Measurements from ENCODE around the gene ADAMTSL2.

ADAMTSL2 gene

GRCh38 chr9:133604214-133604613, 69.7 kb downstream of the ADAMTSL2 start:
- H3K18ac ChIP-seq (ENCODE audit: low read depth in 1 of 2, low read length in 2 of 2) = no peak overlapping the region
- no peak overlapping the region for H3K14ac ChIP-seq (ENCODE audit: low read length in 2 of 2)
- no peak overlapping the region for H4K91ac ChIP-seq (ENCODE audit: low read length)
- H3K9me3 ChIP-seq (ENCODE audit: control insufficient read depth, low read length) = no peaks in the 10 kb centered on the region
- H2BK5ac ChIP-seq (ENCODE audit: low read depth, low read length, poor library complexity, severe bottlenecking) = no peak overlapping the region
- no peak overlapping the region for H2BK120ac ChIP-seq (ENCODE audit: low read depth, low read length)
- H4K8ac ChIP-seq (ENCODE audit: low read length) = no peak overlapping the region
- H3K27me3 ChIP-seq (ENCODE audit: control insufficient read depth in 1 of 2, insufficient read depth in 1 of 2, low read length in 2 of 2) = peaks cover 63 to 87% of the 10 kb centered on the region in 2 experiments
- no peak overlapping the region for H3K4me2 ChIP-seq (ENCODE audit: low read length, poor library complexity, severe bottlenecking)
- H3K79me1 ChIP-seq (replicated peaks; ENCODE audit: low read length, poor library complexity, severe bottlenecking) = no peaks in the 10 kb centered on the region
- H3K23ac ChIP-seq (ENCODE audit: low read length in 2 of 2) = no peak overlapping the region
- DNase-seq = no peak
- no peak overlapping the region for H3K4ac ChIP-seq (ENCODE audit: low read depth in 1 of 2, low read length in 2 of 2)
- H3K27ac ChIP-seq (ENCODE audit: low read length, poor library complexity, severe bottlenecking) = no peak overlapping the region
- H3K4me3 ChIP-seq (ENCODE audit: insufficient read depth in 1 of 2, low read depth in 1 of 2, low read length in 2 of 2) = no peak overlapping the region
- no peaks in the 10 kb centered on the region for H3K36me3 ChIP-seq (ENCODE audit: control insufficient read depth in 1 of 2, insufficient read depth in 2 of 2, low read depth in 1 of 2, low read length in 2 of 2)
- peaks cover 5% of the 10 kb centered on the region for H3K4me1 ChIP-seq (ENCODE audit: control insufficient read depth, insufficient read depth, low read depth, low read length)
- no peak overlapping the region for H2AK5ac ChIP-seq (ENCODE audit: low read length, severe bottlenecking)
- no peak overlapping the region for H2BK12ac ChIP-seq (ENCODE audit: low read length in 2 of 2)
- WGBS = 52% methylated on average over 5 of the region's 5 CpGs
- H2AFZ ChIP-seq (ENCODE audit: low read depth, low read length) = no peak overlapping the region
- no peak overlapping the region for H2BK15ac ChIP-seq (ENCODE audit: low read depth, poor library complexity, severe bottlenecking)
- no peak overlapping the region for H3K9ac ChIP-seq (ENCODE audit: low read length)

DNA sequence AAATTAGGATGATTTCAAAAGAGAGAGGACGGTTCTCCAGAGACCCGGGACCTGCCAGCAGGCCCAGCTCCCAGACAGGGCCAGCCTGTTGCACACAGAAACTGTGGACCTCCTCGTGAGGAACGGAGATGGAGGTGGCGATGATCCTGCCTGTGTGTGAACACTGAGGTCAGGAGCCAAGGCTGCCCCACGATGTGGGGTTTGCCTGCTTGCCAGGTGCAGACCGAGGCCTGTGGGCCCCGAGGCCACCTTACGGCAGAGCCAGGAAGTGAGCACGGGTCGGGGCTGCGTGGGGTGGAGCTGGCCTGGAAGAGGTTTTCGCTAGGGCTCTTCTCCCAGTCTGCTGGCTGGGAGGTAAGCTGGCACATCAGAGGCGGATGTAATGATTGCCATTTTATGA, 70.4 kb downstream of the ADAMTSL2 start:
- no peak overlapping the region for H2BK12ac ChIP-seq (ENCODE audit: low read length in 2 of 2)
- H2AK5ac ChIP-seq (ENCODE audit: low read length, severe bottlenecking) = no peak overlapping the region
- H4K8ac ChIP-seq (ENCODE audit: low read length) = no peak overlapping the region
- 81% methylated on average over 13 of the region's 14 CpGs for WGBS
- H2BK15ac ChIP-seq (ENCODE audit: low read depth, poor library complexity, severe bottlenecking) = no peak overlapping the region
- H3K4me3 ChIP-seq (ENCODE audit: insufficient read depth in 1 of 2, low read depth in 1 of 2, low read length in 2 of 2) = no peak overlapping the region
- H3K23ac ChIP-seq (ENCODE audit: low read length in 2 of 2) = no peak overlapping the region
- H2BK5ac ChIP-seq (ENCODE audit: low read depth, low read length, poor library complexity, severe bottlenecking) = no peak overlapping the region
- H4K91ac ChIP-seq (ENCODE audit: low read length) = no peak overlapping the region
- H3K4ac ChIP-seq (ENCODE audit: low read depth in 1 of 2, low read length in 2 of 2) = no peak overlapping the region
- no peak overlapping the region for H3K27ac ChIP-seq (ENCODE audit: low read length, poor library complexity, severe bottlenecking)
- H3K9me3 ChIP-seq (ENCODE audit: control insufficient read depth, low read length) = no peaks in the 10 kb centered on the region
- H3K36me3 ChIP-seq (ENCODE audit: control insufficient read depth in 1 of 2, insufficient read depth in 2 of 2, low read depth in 1 of 2, low read length in 2 of 2) = no peaks in the 10 kb centered on the region
- no peak overlapping the region for H3K4me2 ChIP-seq (ENCODE audit: low read length, poor library complexity, severe bottlenecking)
- peaks cover 5% of the 10 kb centered on the region for H3K4me1 ChIP-seq (ENCODE audit: control insufficient read depth, insufficient read depth, low read depth, low read length)
- H2BK120ac ChIP-seq (ENCODE audit: low read depth, low read length) = no peak overlapping the region
- peaks cover 68 to 93% of the 10 kb centered on the region in 2 experiments for H3K27me3 ChIP-seq (ENCODE audit: control insufficient read depth in 1 of 2, insufficient read depth in 1 of 2, low read length in 2 of 2)
- DNase-seq = no peak
- no peak overlapping the region for H3K9ac ChIP-seq (ENCODE audit: low read length)
- no peak overlapping the region for H2AFZ ChIP-seq (ENCODE audit: low read depth, low read length)
- H3K18ac ChIP-seq (ENCODE audit: low read depth in 1 of 2, low read length in 2 of 2) = no peak overlapping the region
- H3K79me1 ChIP-seq (replicated peaks; ENCODE audit: low read length, poor library complexity, severe bottlenecking) = no peaks in the 10 kb centered on the region
- H3K14ac ChIP-seq (ENCODE audit: low read length in 2 of 2) = no peak overlapping the region

- Histone ChIP-seq H3K4me2 (ENCODE audit: low read length, poor library complexity, severe bottlenecking) (no peak overlapping the region), H3K9me3 (ENCODE audit: control insufficient read depth, low read length) (no peaks in the 10 kb centered on the region), H3K36me3 (ENCODE audit: control insufficient read depth in 1 of 2, insufficient read depth in 2 of 2, low read depth in 1 of 2, low read length in 2 of 2) (no peaks in the 10 kb centered on the region), H3K14ac (ENCODE audit: low read length in 2 of 2) (no peak overlapping the region), H4K8ac (ENCODE audit: low read length) (no peak overlapping the region), H3K23ac (ENCODE audit: low read length in 2 of 2) (no peak overlapping the region), H2BK5ac (ENCODE audit: low read depth, low read length, poor library complexity, severe bottlenecking) (no peak overlapping the region), H3K9ac (ENCODE audit: low read length) (no peak overlapping the region), H3K4me3 (ENCODE audit: insufficient read depth in 1 of 2, low read depth in 1 of 2, low read length in 2 of 2) (no peak overlapping the region), H3K4ac (ENCODE audit: low read depth in 1 of 2, low read length in 2 of 2) (no peak overlapping the region), H3K27ac (ENCODE audit: low read length, poor library complexity, severe bottlenecking) (no peak overlapping the region), H2BK12ac (ENCODE audit: low read length in 2 of 2) (no peak overlapping the region), H4K91ac (ENCODE audit: low read length) (no peak overlapping the region), H3K79me1 (replicated peaks; ENCODE audit: low read length, poor library complexity, severe bottlenecking) (no peaks in the 10 kb centered on the region), H3K18ac (ENCODE audit: low read depth in 1 of 2, low read length in 2 of 2) (no peak overlapping the region), H3K27me3 (ENCODE audit: control insufficient read depth in 1 of 2, insufficient read depth in 1 of 2, low read length in 2 of 2) (peaks cover 71 to 91% of the 10 kb centered on the region in 2 experiments), H2BK120ac (ENCODE audit: low read depth, low read length) (no peak overlapping the region), H2BK15ac (ENCODE audit: low read depth, poor library complexity, severe bottlenecking) (no peak overlapping the region), H2AFZ (ENCODE audit: low read depth, low read length) (no peak overlapping the region), H2AK5ac (ENCODE audit: low read length, severe bottlenecking) (no peak overlapping the region), H3K4me1 (ENCODE audit: control insufficient read depth, insufficient read depth, low read depth, low read length) (peaks cover 5% of the 10 kb centered on the region)
- DNase-seq = no peak
- 89% methylated on average over 9 of the region's 17 CpGs for WGBS
Measured at GRCh38 chr9:133605446-133605845, 70.9 kb downstream of the ADAMTSL2 start.

- Histone ChIP-seq H3K18ac (ENCODE audit: low read depth in 1 of 2, low read length in 2 of 2) (no peak overlapping the region), H2BK120ac (ENCODE audit: low read depth, low read length) (no peak overlapping the region), H3K4me2 (ENCODE audit: low read length, poor library complexity, severe bottlenecking) (no peak overlapping the region), H2BK12ac (ENCODE audit: low read length in 2 of 2) (no peak overlapping the region), H3K9ac (ENCODE audit: low read length) (no peak overlapping the region), H3K4me1 (ENCODE audit: control insufficient read depth, insufficient read depth, low read depth, low read length) (peaks cover 5% of the 10 kb centered on the region), H2BK15ac (ENCODE audit: low read depth, poor library complexity, severe bottlenecking) (no peak overlapping the region), H3K23ac (ENCODE audit: low read length in 2 of 2) (no peak overlapping the region), H4K91ac (ENCODE audit: low read length) (no peak overlapping the region), H3K14ac (ENCODE audit: low read length in 2 of 2) (no peak overlapping the region), H4K8ac (ENCODE audit: low read length) (no peak overlapping the region), H2AK5ac (ENCODE audit: low read length, severe bottlenecking) (no peak overlapping the region), H3K9me3 (ENCODE audit: control insufficient read depth, low read length) (no peaks in the 10 kb centered on the region), H2AFZ (ENCODE audit: low read depth, low read length) (no peak overlapping the region), H3K36me3 (ENCODE audit: control insufficient read depth in 1 of 2, insufficient read depth in 2 of 2, low read depth in 1 of 2, low read length in 2 of 2) (no peaks in the 10 kb centered on the region), H3K4me3 (ENCODE audit: insufficient read depth in 1 of 2, low read depth in 1 of 2, low read length in 2 of 2) (no peak overlapping the region), H2BK5ac (ENCODE audit: low read depth, low read length, poor library complexity, severe bottlenecking) (no peak overlapping the region), H3K4ac (ENCODE audit: low read depth in 1 of 2, low read length in 2 of 2) (no peak overlapping the region), H3K27ac (ENCODE audit: low read length, poor library complexity, severe bottlenecking) (no peak overlapping the region), H3K27me3 (ENCODE audit: control insufficient read depth in 1 of 2, insufficient read depth in 1 of 2, low read length in 2 of 2) (peaks cover 78 to 91% of the 10 kb centered on the region in 2 experiments), H3K79me1 (replicated peaks; ENCODE audit: low read length, poor library complexity, severe bottlenecking) (no peaks in the 10 kb centered on the region)
- 71% methylated on average over 16 of the region's 16 CpGs for WGBS
- DNase-seq = no peak
Measured at GRCh38 chr9:133605856-133606707, 71.6 kb downstream of the ADAMTSL2 start.
